PC-9 (cell line): ENCODE data around the gene TTC29. TPM values are rescaled to one million over a fixed set of nuclear protein-coding genes. Genes with fewer than 3 reads are reported as not detected.

Source experiments
- BruUV-seq: library from RNA; stranded (reverse); fragments of 400-500 nt; replicated peaks from 2 replicates; lab custom pipeline; 2021; lab: Mats Ljungman, UMichigan
- CTCF ChIA-PET: fragments of 300-600 bp; sonication (Branson Sonifier 250); formaldehyde crosslinking; loops from one replicate; lab custom pipeline; 2022; ENCODE audit warnings: antibody characterized with exemption; lab: Charles Lee
- POLR2A ChIA-PET: fragments of 300-600 bp; sonication (Branson Sonifier 250); formaldehyde crosslinking; loops from one replicate; lab custom pipeline; 2022; ENCODE audit warnings: antibody characterized with exemption; ENCODE audit not compliant: unreplicated experiment; lab: Charles Lee
- DNase-seq, 2 experiments: peaks; one replicate each; pipeline versions ENCODE4 v3.0.0 to v3.0.0-alpha.2; 2015 to 2022; ENCODE audit warnings: mixed read lengths in 1 of 2
- H2AFZ ChIP-seq: fragments of 200-600 bp; sonication (generic); 2 replicates; pipeline ENCODE4 v1.8.1; 2017; ENCODE audit warnings: antibody characterized with exemption
- H3F3A ChIP-seq: fragments of 200-600 bp; sonication (generic); 2 replicates; pipeline ENCODE4 v1.8.1; 2017; ENCODE audit warnings: antibody characterized with exemption, mild to moderate bottlenecking, low read depth; ENCODE audit not compliant: insufficient read depth
- H3K27ac ChIP-seq: fragments of 200-600 bp; sonication (generic); 2 replicates; pipeline ENCODE4 v1.6.1; 2016; ENCODE audit warnings: mixed run types
- H3K27me3 ChIP-seq: fragments of 200-600 bp; sonication (generic); 2 replicates; pipeline ENCODE4 v1.6.1; 2016; ENCODE audit warnings: low read depth, mixed run types; ENCODE audit not compliant: insufficient read depth
- H3K36me3 ChIP-seq: fragments of 200-600 bp; sonication (generic); 2 replicates; pipeline ENCODE4 v1.6.1; 2016; ENCODE audit warnings: low read depth, mixed run types
- H3K4me1 ChIP-seq: fragments of 200-600 bp; sonication (generic); replicated peaks from 2 replicates; pipeline ENCODE4 v1.6.1; 2016; ENCODE audit warnings: mixed run types; ENCODE audit not compliant: insufficient read depth
- H3K4me2 ChIP-seq: fragments of 200-600 bp; sonication (generic); 2 replicates; pipeline ENCODE4 v1.6.1; 2017; ENCODE audit warnings: mixed run types
- H3K4me3 ChIP-seq: fragments of 200-600 bp; sonication (generic); 2 replicates; pipeline ENCODE4 v1.6.1; 2016; ENCODE audit warnings: mixed run types
- H3K79me2 ChIP-seq: fragments of 200-600 bp; sonication (generic); 2 replicates; pipeline ENCODE4 v1.6.1; 2017; ENCODE audit warnings: low read depth, mixed run types
- H3K9me2 ChIP-seq: fragments of 200-600 bp; sonication (generic); 2 replicates; pipeline ENCODE4 v1.8.1; 2017; ENCODE audit warnings: mild to moderate bottlenecking; ENCODE audit not compliant: insufficient read depth
- H3K9me3 ChIP-seq: fragments of 200-600 bp; sonication (generic); 2 replicates; pipeline ENCODE4 v1.8.1; 2016; ENCODE audit warnings: low read depth; ENCODE audit not compliant: insufficient read depth
- H4K20me1 ChIP-seq: fragments of 200-600 bp; sonication (generic); 2 replicates; pipeline ENCODE4 v1.8.1; 2017; ENCODE audit not compliant: insufficient read depth
- CTCF ChIP-seq: fragments of 200-600 bp; sonication (generic); conservative IDR thresholded peaks from 2 replicates; pipeline ENCODE4 v1.6.1; 2017; ENCODE audit warnings: mixed run types, antibody characterized with exemption, mild to moderate bottlenecking, moderate library complexity
- EZH2 ChIP-seq: fragments of 200-600 bp; sonication (generic); IDR thresholded peaks from 2 replicates; pipeline ENCODE4 v1.8.0; 2017; ENCODE audit warnings: antibody characterized with exemption, low read depth
- intact Hi-C: fragments of 100-400 bp; cut with micrococcal nuclease; formaldehyde crosslinking; loops from one replicate; pipeline ENCODE4 v1.10.0; 2022; ENCODE audit not compliant: unreplicated experiment
- total RNA-seq: library from RNA; stranded (reverse); gene quantifications from 2 replicates; pipeline ENCODE4 v1.2.3, GENCODE V29; 2021

The TTC29 gene
- total RNA-seq, 1 experiment from 2014 or later: not detected

GRCh38 chr4:146852360-146852759 lies 93.3 kb downstream of the TTC29 start:
- no peak overlapping the region for H3K4me3 ChIP-seq
- H3K79me2 ChIP-seq: no peaks in the 10 kb centered on the region
- no peak overlapping the region for H3K4me2 ChIP-seq
- no peaks in the 10 kb centered on the region for H3K36me3 ChIP-seq
- no peaks in the 10 kb centered on the region for H3K4me1 ChIP-seq
- DNase-seq: no peak
- H3K27me3 ChIP-seq: no peaks in the 10 kb centered on the region
- no TSS peak for BruUV-seq
- ChIA-PET CTCF (no interaction called here), POLR2A (no interaction called here)
- no peaks in the 10 kb centered on the region for H4K20me1 ChIP-seq
- no peaks in the 10 kb centered on the region for H3F3A ChIP-seq
- H3K27ac ChIP-seq: no peak overlapping the region
- intact Hi-C loops: no loop called here
- H3K9me3 ChIP-seq: no peaks in the 10 kb centered on the region
- H2AFZ ChIP-seq: no peak overlapping the region
- no peaks in the 10 kb centered on the region for H3K9me2 ChIP-seq
- TF ChIP-seq CTCF: no peak
- no peak for TF ChIP-seq EZH2

GRCh38 chr4:146847345-146847744 lies 98.3 kb downstream of the TTC29 start:
- BruUV-seq: no TSS peak
- Histone ChIP-seq H2AFZ (no peak overlapping the region), H3K36me3 (no peaks in the 10 kb centered on the region), H4K20me1 (no peaks in the 10 kb centered on the region), H3K9me2 (no peaks in the 10 kb centered on the region), H3K4me1 (no peaks in the 10 kb centered on the region), H3K79me2 (no peaks in the 10 kb centered on the region), H3K4me3 (no peak overlapping the region), H3F3A (no peaks in the 10 kb centered on the region), H3K9me3 (no peaks in the 10 kb centered on the region), H3K27ac (no peak overlapping the region), H3K4me2 (no peak overlapping the region), H3K27me3 (no peaks in the 10 kb centered on the region)
- ChIA-PET CTCF (no interaction called here), POLR2A (no interaction called here)
- intact Hi-C loops: no loop called here
- no peak for TF ChIP-seq CTCF
- no peak for TF ChIP-seq EZH2
- DNase-seq: no peak

- no peaks in the 10 kb centered on the region for H3K36me3 ChIP-seq
- H4K20me1 ChIP-seq: no peaks in the 10 kb centered on the region
- BruUV-seq: no TSS peak
- H3K79me2 ChIP-seq: no peaks in the 10 kb centered on the region
- no peaks in the 10 kb centered on the region for H3K4me1 ChIP-seq
- H3K4me2 ChIP-seq: no peak overlapping the region
- ChIA-PET POLR2A (no interaction called here), CTCF (no interaction called here)
- DNase-seq: no peak
- no peak overlapping the region for H2AFZ ChIP-seq
- H3K9me2 ChIP-seq: no peaks in the 10 kb centered on the region
- no peak overlapping the region for H3K27ac ChIP-seq
- H3F3A ChIP-seq: no peaks in the 10 kb centered on the region
- TF ChIP-seq CTCF: no peak
- TF ChIP-seq EZH2: no peak
- intact Hi-C loops: no loop called here
- no peak overlapping the region for H3K4me3 ChIP-seq
- H3K9me3 ChIP-seq: no peaks in the 10 kb centered on the region
- no peaks in the 10 kb centered on the region for H3K27me3 ChIP-seq
These were observed 98.8 kb downstream of the TTC29 start for GRCh38 chr4:146846882-146847281.
